Trophoblast cell (in vitro differentiated cells and primary cell): ENCODE measurements around the gene DSC2.

Experiments
- DNase-seq, 2 donors: peaks; one replicate each; pipeline ENCODE4 v3.0.0-alpha.2; 2016
- H2AFZ ChIP-seq: 2 replicates; pipeline ENCODE4 v1.6.1; 2013; ENCODE audit warnings: low read length, moderate library complexity, mild to moderate bottlenecking; ENCODE audit not compliant: insufficient read depth, poor library complexity
- H2AK5ac ChIP-seq: 2 replicates; pipeline ENCODE4 v1.6.1; 2013; ENCODE audit warnings: mild to moderate bottlenecking, low read length
- H2BK120ac ChIP-seq: 2 replicates; pipeline ENCODE4 v1.6.1; 2013; ENCODE audit warnings: low read length, mild to moderate bottlenecking, moderate library complexity; ENCODE audit not compliant: insufficient read depth, poor library complexity
- H2BK12ac ChIP-seq: 2 replicates; pipeline ENCODE4 v1.6.1; 2013; ENCODE audit warnings: mild to moderate bottlenecking, low read length, moderate library complexity
- H2BK5ac ChIP-seq: 2 replicates; pipeline ENCODE4 v1.6.1; 2013; ENCODE audit warnings: low read length, low read depth, moderate library complexity, mild to moderate bottlenecking; ENCODE audit not compliant: poor library complexity
- H3K14ac ChIP-seq: 2 replicates; pipeline ENCODE4 v1.6.1; 2013; ENCODE audit warnings: mild to moderate bottlenecking, low read length
- H3K18ac ChIP-seq: 2 replicates; pipeline ENCODE4 v1.6.1; 2013; ENCODE audit warnings: mild to moderate bottlenecking, low read length
- H3K23ac ChIP-seq: 2 replicates; pipeline ENCODE4 v1.6.1; 2013; ENCODE audit warnings: low read length
- H3K27ac ChIP-seq: 2 replicates; pipeline ENCODE4 v1.5.1; 2013; ENCODE audit warnings: low read depth, mild to moderate bottlenecking, inconsistent platforms, low read length, moderate library complexity
- H3K27me3 ChIP-seq: 2 replicates; pipeline ENCODE4 v1.6.1; 2013; ENCODE audit warnings: inconsistent platforms, mild to moderate bottlenecking, low read length, moderate library complexity; ENCODE audit not compliant: insufficient read depth
- H3K36me3 ChIP-seq, 2 experiments: 1 replicate in 1 of 2; 2 replicates in 1 of 2; pipeline ENCODE4 v1.6.1; 2013; ENCODE audit warnings: low read length in 2 of 2, mild to moderate bottlenecking in 2 of 2, moderate library complexity in 1 of 2; ENCODE audit not compliant: insufficient read depth in 2 of 2, control insufficient read depth in 1 of 2
- H3K4ac ChIP-seq: 2 replicates; pipeline ENCODE4 v1.6.1; 2013; ENCODE audit warnings: low read depth, mild to moderate bottlenecking, low read length, moderate library complexity
- H3K4me1 ChIP-seq, 2 experiments: 1 replicate in 1 of 2; 2 replicates in 1 of 2; pipeline ENCODE4 v1.6.1; 2013; ENCODE audit warnings: low read length in 2 of 2, mild to moderate bottlenecking in 2 of 2, moderate library complexity in 1 of 2; ENCODE audit not compliant: insufficient read depth in 2 of 2, control insufficient read depth in 1 of 2
- H3K4me2 ChIP-seq: 2 replicates; pipeline ENCODE4 v1.6.1; 2013; ENCODE audit warnings: inconsistent platforms, mild to moderate bottlenecking, low read length, moderate library complexity
- H3K4me3 ChIP-seq: 2 replicates; pipeline ENCODE4 v1.5.1; 2013; ENCODE audit warnings: mild to moderate bottlenecking, low read depth, low read length, inconsistent platforms
- H3K79me1 ChIP-seq: one replicate; pipeline ENCODE4 v1.6.1; 2013; ENCODE audit warnings: low read length
- H3K79me2 ChIP-seq: 2 replicates; pipeline ENCODE4 v1.6.1; 2013; ENCODE audit warnings: low read length, mild to moderate bottlenecking; ENCODE audit not compliant: control insufficient read depth, insufficient read depth, poor library complexity
- H3K9ac ChIP-seq: 2 replicates; pipeline ENCODE4 v1.6.1; 2013; ENCODE audit warnings: mild to moderate bottlenecking, low read length
- H3K9me3 ChIP-seq: 2 replicates; pipeline ENCODE4 v1.6.1; 2013; ENCODE audit warnings: low read depth, mild to moderate bottlenecking, control low read depth, inconsistent platforms, low read length; ENCODE audit not compliant: insufficient read depth
- H4K12ac ChIP-seq: 2 replicates; pipeline ENCODE4 v1.6.1; 2013; ENCODE audit warnings: low read depth, mild to moderate bottlenecking, low read length, moderate library complexity
- H4K8ac ChIP-seq: 2 replicates; pipeline ENCODE4 v1.6.1; 2013; ENCODE audit warnings: low read depth, mild to moderate bottlenecking, low read length, moderate library complexity
- H4K91ac ChIP-seq: one replicate; pipeline ENCODE4 v1.6.1; 2013; ENCODE audit warnings: low read depth, mild to moderate bottlenecking, low read length, moderate library complexity
- WGBS: extraction: QIAGEN DNeasy Blood & Tissue Kit; methylation state at CpG from one replicate; pipeline ENCODE4 v1.1.7; 2013; ENCODE audit warnings: missing lambda C conversion rate; ENCODE audit not compliant: insufficient read length, insufficient coverage; ENCODE audit errors: extremely low coverage; 5-methylcytosine and 5-hydroxymethylcytosine counted together

DSC2 gene

DNA sequence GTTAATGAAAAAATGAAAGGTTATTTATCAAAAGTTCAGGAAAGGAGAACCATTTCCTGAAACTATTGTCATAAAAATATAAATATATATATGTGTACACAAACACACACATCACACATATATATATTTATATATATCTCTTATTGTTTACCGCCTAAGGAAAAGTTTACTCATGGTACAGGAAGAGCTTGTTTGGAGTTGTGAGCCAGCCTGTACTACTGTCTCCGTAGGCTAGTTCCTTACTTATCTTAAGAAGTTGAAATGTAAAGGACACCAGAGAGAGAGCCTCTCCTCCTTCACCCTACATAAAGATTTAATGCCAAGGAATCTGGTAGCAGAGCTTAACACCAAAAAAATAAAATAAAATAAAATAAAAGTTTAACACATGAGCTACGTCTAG lies 40.8 kb upstream of the DSC2 start:
- WGBS, result no CpG with 5 or more reads among the region's 3 CpGs
- no peak for DNase-seq
- Histone ChIP-seq H3K23ac (no peak overlapping the region), H3K4me3 (no peak overlapping the region), H3K9me3 (no peaks in the 10 kb centered on the region), H2BK5ac (no peak overlapping the region), H3K18ac (no peak overlapping the region), H3K4ac (no peak overlapping the region), H4K8ac (no peak overlapping the region), H3K4me2 (no peak overlapping the region), H3K27ac (no peak overlapping the region), H2AFZ (no peak overlapping the region), H3K9ac (no peak overlapping the region), H3K27me3 (no peaks in the 10 kb centered on the region), H3K36me3 (no peaks in the 10 kb centered on the region), H3K4me1 (no peaks in the 10 kb centered on the region), H2AK5ac (no peak overlapping the region), H3K79me1 (no peaks in the 10 kb centered on the region), H3K14ac (no peak overlapping the region), H3K79me2 (no peaks in the 10 kb centered on the region), H4K91ac (no peak overlapping the region), H4K12ac (no peak overlapping the region), H2BK120ac (no peak overlapping the region), H2BK12ac (no peak overlapping the region)

DNA sequence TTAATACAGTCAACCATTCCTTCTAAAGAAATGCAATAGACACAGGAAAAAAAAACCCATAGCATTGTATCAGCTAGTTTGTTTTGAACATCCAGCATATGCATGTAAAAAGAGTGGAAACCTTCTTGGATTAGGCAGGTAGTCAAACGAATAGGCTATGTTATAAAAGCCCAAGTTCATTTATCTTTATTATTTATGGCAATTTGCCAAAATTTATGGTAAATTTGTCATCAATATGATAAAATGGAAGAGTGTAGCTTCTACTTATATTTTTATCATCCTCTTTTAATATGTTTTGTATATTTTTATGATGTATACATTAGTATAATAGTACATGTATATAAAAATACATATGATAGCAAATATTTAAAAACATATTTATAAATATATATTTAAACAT lies 36.5 kb upstream of the DSC2 start:
- no peaks in the 10 kb centered on the region for H3K9me3 ChIP-seq
- no peaks in the 10 kb centered on the region for H3K36me3 ChIP-seq
- H3K4ac ChIP-seq, result no peak overlapping the region
- H3K79me2 ChIP-seq, result no peaks in the 10 kb centered on the region
- H2AK5ac ChIP-seq, result no peak overlapping the region
- H2BK5ac ChIP-seq, result no peak overlapping the region
- no peak overlapping the region for H3K4me3 ChIP-seq
- no peak for DNase-seq
- no CpG with 5 or more reads among the region's 1 CpG for WGBS
- no peak overlapping the region for H3K9ac ChIP-seq
- H3K4me1 ChIP-seq, result no peaks in the 10 kb centered on the region
- H3K18ac ChIP-seq, result no peak overlapping the region
- H2BK120ac ChIP-seq, result no peak overlapping the region
- H3K23ac ChIP-seq, result no peak overlapping the region
- no peak overlapping the region for H4K12ac ChIP-seq
- no peak overlapping the region for H2AFZ ChIP-seq
- no peak overlapping the region for H4K8ac ChIP-seq
- H3K14ac ChIP-seq, result no peak overlapping the region
- H3K27me3 ChIP-seq, result no peaks in the 10 kb centered on the region
- H2BK12ac ChIP-seq, result no peak overlapping the region
- H3K27ac ChIP-seq, result no peak overlapping the region
- no peaks in the 10 kb centered on the region for H3K79me1 ChIP-seq
- no peak overlapping the region for H4K91ac ChIP-seq
- no peak overlapping the region for H3K4me2 ChIP-seq

DNA sequence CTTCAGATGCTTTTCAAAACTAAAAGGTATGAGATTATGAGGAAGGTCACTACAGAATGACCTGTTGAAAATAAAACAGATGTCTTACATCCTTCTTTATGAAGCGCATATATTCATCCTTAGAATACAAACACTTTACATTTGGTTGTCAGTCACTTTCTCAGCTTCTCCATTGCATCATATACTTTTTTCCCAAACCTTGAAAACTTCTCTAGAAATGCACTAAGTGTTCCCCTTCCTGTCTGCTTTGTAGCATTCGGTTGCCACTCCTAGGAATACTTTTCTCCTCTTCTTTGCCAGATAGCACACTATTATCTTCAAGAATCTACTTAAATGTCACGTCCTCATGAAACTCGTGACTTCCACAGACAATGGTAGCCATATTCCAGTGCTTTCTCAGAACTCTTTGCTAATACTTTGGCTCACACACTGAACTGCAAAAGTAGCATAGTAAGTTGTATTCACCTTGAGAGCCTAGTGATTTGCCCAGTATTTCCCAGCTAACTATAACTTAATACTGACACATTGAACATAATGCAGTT lies 32.8 kb upstream of the DSC2 start:
- Histone ChIP-seq H3K4me1 (no peaks in the 10 kb centered on the region), H3K9ac (no peak overlapping the region), H3K9me3 (no peaks in the 10 kb centered on the region), H2BK12ac (no peak overlapping the region), H3K27ac (no peak overlapping the region), H3K79me2 (no peaks in the 10 kb centered on the region), H3K23ac (no peak overlapping the region), H3K27me3 (no peaks in the 10 kb centered on the region), H3K79me1 (no peaks in the 10 kb centered on the region), H3K4ac (no peak overlapping the region), H2BK5ac (no peak overlapping the region), H3K14ac (no peak overlapping the region), H3K4me3 (no peak overlapping the region), H3K18ac (no peak overlapping the region), H4K91ac (no peak overlapping the region), H2BK120ac (no peak overlapping the region), H3K4me2 (no peak overlapping the region), H3K36me3 (no peaks in the 10 kb centered on the region), H4K12ac (no peak overlapping the region), H4K8ac (no peak overlapping the region), H2AFZ (no peak overlapping the region), H2AK5ac (no peak overlapping the region)
- peak in 1 of 2 donors; percentile 56 for DNase-seq
- WGBS, result no CpG with 5 or more reads among the region's 4 CpGs

DNA sequence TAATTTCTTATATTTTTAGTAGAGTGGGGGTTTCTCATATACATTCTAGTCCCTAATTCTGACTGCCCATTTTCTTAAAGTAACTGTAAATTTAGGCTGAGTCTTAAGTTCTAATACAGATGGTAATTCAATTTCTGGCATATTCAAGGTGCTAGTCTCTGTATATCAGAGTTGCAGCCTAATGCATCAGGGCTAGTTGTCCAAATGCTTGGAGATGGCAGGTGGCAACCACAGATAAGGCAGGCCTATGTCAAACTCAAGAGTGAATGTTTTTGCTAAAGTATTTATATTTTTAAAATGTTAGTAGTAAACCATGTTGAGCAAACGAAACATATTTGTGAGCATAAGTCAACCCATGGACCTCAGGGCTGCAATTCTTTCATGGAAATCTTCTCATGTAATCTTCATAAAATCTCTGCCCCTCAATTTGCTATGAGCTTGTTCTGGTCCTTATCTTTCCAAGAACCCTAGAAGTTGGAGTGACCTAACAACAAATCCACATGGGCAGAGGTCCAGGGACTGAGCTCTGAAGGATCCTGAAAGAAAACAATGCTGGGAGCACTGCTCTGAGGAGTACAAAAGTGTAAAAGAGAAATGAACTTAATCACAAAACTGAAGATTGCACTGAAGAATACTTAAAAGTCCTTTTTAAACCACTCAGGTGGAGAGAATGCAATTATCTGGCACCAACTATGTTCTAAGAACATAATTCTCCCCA lies 27.3 kb upstream of the DSC2 start:
- Histone ChIP-seq H4K8ac (no peak overlapping the region), H3K27ac (no peak overlapping the region), H2AK5ac (no peak overlapping the region), H3K27me3 (no peaks in the 10 kb centered on the region), H3K4me2 (no peak overlapping the region), H4K12ac (no peak overlapping the region), H2AFZ (no peak overlapping the region), H2BK5ac (no peak overlapping the region), H3K4me1 (no peaks in the 10 kb centered on the region), H3K18ac (no peak overlapping the region), H3K4me3 (no peak overlapping the region), H3K9me3 (no peaks in the 10 kb centered on the region), H3K79me1 (no peaks in the 10 kb centered on the region), H3K14ac (no peak overlapping the region), H2BK12ac (no peak overlapping the region), H3K23ac (no peak overlapping the region), H3K9ac (no peak overlapping the region), H4K91ac (no peak overlapping the region), H2BK120ac (no peak overlapping the region), H3K4ac (no peak overlapping the region), H3K79me2 (no peaks in the 10 kb centered on the region), H3K36me3 (no peaks in the 10 kb centered on the region)
- no CpG with 5 or more reads among the region's 1 CpG for WGBS
- DNase-seq, result peak in 1 of 2 donors; percentile 27
